Neural cell (in vitro differentiated cells): ENCODE measurements around the gene TXNL4B. TPM values are rescaled to one million over a fixed set of nuclear protein-coding genes. Genes with fewer than 3 reads are reported as not detected.

Experiments
- H2AFZ ChIP-seq: fragments of 200-600, 300-800 bp; sonication (generic), shearing (Covaris generic); 2 replicates; pipeline ENCODE4 v1.6.0; 2014; ENCODE audit warnings: low read depth, mild to moderate bottlenecking, antibody characterized with exemption, low read length, moderate library complexity
- H3F3A ChIP-seq: fragments of 200-600 bp; shearing (Covaris generic); 2 replicates; pipeline ENCODE4 v1.6.1; 2016; ENCODE audit warnings: mild to moderate bottlenecking, moderate library complexity, mixed read lengths, antibody characterized with exemption, low read length; ENCODE audit not compliant: insufficient read depth, poor library complexity, severe bottlenecking
- H3K27ac ChIP-seq: fragments of 200-600, 300-800 bp; sonication (generic), shearing (Covaris generic); 2 replicates; pipeline ENCODE4 v1.5.1; 2014; ENCODE audit warnings: mild to moderate bottlenecking, low read length, moderate library complexity
- H3K27me3 ChIP-seq: fragments of 300-800, 200-600 bp; sonication (generic), shearing (Covaris generic); 2 replicates; pipeline ENCODE4 v1.6.0; 2014; ENCODE audit warnings: mild to moderate bottlenecking, low read depth, low read length, moderate library complexity; ENCODE audit not compliant: insufficient read depth
- H3K36me3 ChIP-seq: fragments of 300-800, 200-600 bp; sonication (generic), shearing (Covaris generic); 2 replicates; pipeline ENCODE4 v1.5.1; 2014; ENCODE audit warnings: mild to moderate bottlenecking, antibody characterized with exemption, low read length, moderate library complexity; ENCODE audit not compliant: insufficient read depth
- H3K4me2 ChIP-seq: fragments of 300-800, 200-600 bp; sonication (generic), shearing (Covaris generic); 2 replicates; pipeline ENCODE4 v1.6.0; 2014; ENCODE audit warnings: mild to moderate bottlenecking, low read length
- H3K4me3 ChIP-seq: fragments of 300-800, 200-600 bp; sonication (generic), shearing (Covaris generic); 2 replicates; pipeline ENCODE4 v1.5.1; 2014; ENCODE audit warnings: mild to moderate bottlenecking, low read length, moderate library complexity
- H3K79me2 ChIP-seq: fragments of 200-600 bp; shearing (Covaris generic); replicated peaks from 2 replicates; pipeline ENCODE4 v1.6.0; 2014; ENCODE audit warnings: mild to moderate bottlenecking, low read length, moderate library complexity; ENCODE audit not compliant: insufficient read depth
- H3K9ac ChIP-seq: fragments of 300-800, 200-600 bp; sonication (generic), shearing (Covaris generic); 2 replicates; pipeline ENCODE4 v1.6.1; 2016; ENCODE audit warnings: mild to moderate bottlenecking, low read length, mixed read lengths
- H3K9me2 ChIP-seq: fragments of 200-600 bp; shearing (Covaris generic); 2 replicates; pipeline ENCODE4 v1.6.1; 2016; ENCODE audit warnings: mild to moderate bottlenecking, low read length, mixed read lengths; ENCODE audit not compliant: insufficient read depth
- H3K9me3 ChIP-seq: fragments of 200-600, 300-800 bp; sonication (generic), shearing (Covaris generic); 2 replicates; pipeline ENCODE4 v1.6.1; 2016; ENCODE audit warnings: mild to moderate bottlenecking, mixed run types, low read length, moderate library complexity, mixed read lengths
- H4K20me1 ChIP-seq: fragments of 200-600 bp; shearing (Covaris generic); 2 replicates; pipeline ENCODE4 v1.6.1; 2016; ENCODE audit warnings: mild to moderate bottlenecking, mixed run types; ENCODE audit not compliant: insufficient read depth
- EP300 ChIP-seq: fragments of 450-650 bp; conservative IDR thresholded peaks from 2 replicates; pipeline ENCODE4 v1.6.1; 2014; ENCODE audit warnings: antibody characterized with exemption, mild to moderate bottlenecking, moderate library complexity; ENCODE audit not compliant: poor library complexity, severe bottlenecking
- EZH2 ChIP-seq: fragments of 200-600, 300-800 bp; shearing (Covaris generic), sonication (generic); IDR thresholded peaks from 2 replicates; pipeline ENCODE4 v1.6.1; 2014; ENCODE audit warnings: antibody characterized with exemption, low read length, borderline replicate concordance, mild to moderate bottlenecking; ENCODE audit not compliant: insufficient read depth, poor library complexity, severe bottlenecking
- MXI1 ChIP-seq: fragments of 450-650 bp; conservative IDR thresholded peaks from 2 replicates; pipeline ENCODE4 v1.6.1; 2014; ENCODE audit warnings: antibody characterized with exemption, mild to moderate bottlenecking; ENCODE audit not compliant: poor library complexity, severe bottlenecking
- POLR2AphosphoS5 ChIP-seq: IDR thresholded peaks from 2 replicates; pipeline ENCODE4 v1.6.1; 2012
- RAD21 ChIP-seq: fragments of 450-650 bp; conservative IDR thresholded peaks from 2 replicates; pipeline ENCODE4 v1.6.1; 2014; ENCODE audit warnings: antibody characterized with exemption, mild to moderate bottlenecking, moderate library complexity
- SMC3 ChIP-seq: fragments of 450-650 bp; conservative IDR thresholded peaks from 2 replicates; pipeline ENCODE4 v1.6.1; 2014; ENCODE audit warnings: antibody characterized with exemption, mild to moderate bottlenecking, moderate library complexity; ENCODE audit not compliant: poor library complexity
- TAF1 ChIP-seq: IDR thresholded peaks from 2 replicates; pipeline ENCODE4 v1.6.1; 2012; ENCODE audit warnings: low read depth
- polyA plus RNA-seq: library from polyadenylated mRNA; depleted of rRNA; stranded (reverse); fragments of >200 nt; gene quantifications from 2 replicates; pipeline ENCODE4 v1.2.3, GENCODE V29; 2014
- TF ChIP-seq, protein P1 (sequence below): fragments of 450-650 bp; IDR thresholded peaks from 2 replicates; pipeline ENCODE4 v1.5.1; 2014; ENCODE audit warnings: antibody characterized with exemption, mild to moderate bottlenecking, moderate library complexity; ENCODE audit not compliant: poor library complexity, severe bottlenecking
- TF ChIP-seq, protein P2 (sequence below): IDR thresholded peaks from 2 replicates; pipeline ENCODE4 v1.6.1; 2012; ENCODE audit warnings: borderline replicate concordance

TXNL4B gene
- polyA plus RNA-seq, 1 donor from 2014 or later = 26.2 TPM

DNA sequence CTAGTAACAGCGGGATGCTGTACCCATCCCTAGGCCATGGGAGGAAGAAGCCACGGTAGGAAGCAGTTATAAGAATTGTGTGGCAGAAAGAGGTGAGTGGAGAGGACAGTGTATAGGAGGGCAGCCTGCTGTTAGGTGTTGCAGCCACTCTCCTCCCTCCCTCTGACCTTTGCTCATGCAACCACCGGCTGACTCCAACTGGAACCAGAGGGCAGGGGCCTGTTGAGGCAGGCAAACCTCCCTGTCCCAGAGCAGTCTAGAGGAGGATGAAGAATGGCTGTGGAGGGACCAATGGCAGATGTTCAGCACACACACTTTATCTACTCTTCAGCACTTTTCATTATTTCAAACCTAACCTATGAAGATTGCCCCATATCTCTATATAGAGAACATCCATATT is 2.2 kb downstream of the TXNL4B start:
- peak overlapping the region; percentile 80 for H3K4me3 ChIP-seq
- no peaks in the 10 kb centered on the region for H3K27me3 ChIP-seq
- TF ChIP-seq, protein P1, sequence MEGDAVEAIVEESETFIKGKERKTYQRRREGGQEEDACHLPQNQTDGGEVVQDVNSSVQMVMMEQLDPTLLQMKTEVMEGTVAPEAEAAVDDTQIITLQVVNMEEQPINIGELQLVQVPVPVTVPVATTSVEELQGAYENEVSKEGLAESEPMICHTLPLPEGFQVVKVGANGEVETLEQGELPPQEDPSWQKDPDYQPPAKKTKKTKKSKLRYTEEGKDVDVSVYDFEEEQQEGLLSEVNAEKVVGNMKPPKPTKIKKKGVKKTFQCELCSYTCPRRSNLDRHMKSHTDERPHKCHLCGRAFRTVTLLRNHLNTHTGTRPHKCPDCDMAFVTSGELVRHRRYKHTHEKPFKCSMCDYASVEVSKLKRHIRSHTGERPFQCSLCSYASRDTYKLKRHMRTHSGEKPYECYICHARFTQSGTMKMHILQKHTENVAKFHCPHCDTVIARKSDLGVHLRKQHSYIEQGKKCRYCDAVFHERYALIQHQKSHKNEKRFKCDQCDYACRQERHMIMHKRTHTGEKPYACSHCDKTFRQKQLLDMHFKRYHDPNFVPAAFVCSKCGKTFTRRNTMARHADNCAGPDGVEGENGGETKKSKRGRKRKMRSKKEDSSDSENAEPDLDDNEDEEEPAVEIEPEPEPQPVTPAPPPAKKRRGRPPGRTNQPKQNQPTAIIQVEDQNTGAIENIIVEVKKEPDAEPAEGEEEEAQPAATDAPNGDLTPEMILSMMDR = no peak
- no peak for TF ChIP-seq TAF1
- TF ChIP-seq EZH2 = no peak
- no peak for TF ChIP-seq POLR2AphosphoS5
- no peak for TF ChIP-seq MXI1
- no peaks in the 10 kb centered on the region for H3K9me3 ChIP-seq
- H3K27ac ChIP-seq = no peak overlapping the region
- H3K9me2 ChIP-seq = no peaks in the 10 kb centered on the region
- H4K20me1 ChIP-seq = no peaks in the 10 kb centered on the region
- no peak overlapping the region for H3K9ac ChIP-seq
- no peaks in the 10 kb centered on the region for H3F3A ChIP-seq
- H2AFZ ChIP-seq = no peak overlapping the region
- H3K36me3 ChIP-seq = no peaks in the 10 kb centered on the region
- H3K79me2 ChIP-seq = peaks cover 43% of the 10 kb centered on the region
- H3K4me2 ChIP-seq = no peak overlapping the region

DNA sequence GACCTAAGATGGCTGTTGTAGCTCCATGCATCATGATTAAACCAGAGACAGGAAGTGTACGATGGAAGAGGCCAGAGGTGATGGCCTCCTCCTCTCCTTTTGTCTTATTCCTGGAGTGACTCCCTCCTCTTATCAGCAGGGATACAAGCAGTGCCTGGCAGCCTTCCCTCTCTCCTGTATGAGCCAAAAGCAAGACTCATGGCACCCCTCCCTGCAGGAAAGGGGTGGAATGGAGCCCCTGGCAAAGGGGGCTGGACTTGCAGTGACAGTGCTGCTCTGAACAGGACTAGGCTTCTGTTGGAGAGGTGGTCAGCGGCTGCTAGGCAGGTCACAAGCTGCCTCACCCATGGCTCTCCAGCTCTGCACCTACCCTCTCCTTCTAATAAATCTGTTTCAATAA is 8.4 kb downstream of the TXNL4B start:
- H4K20me1 ChIP-seq = no peaks in the 10 kb centered on the region
- H3K9me2 ChIP-seq = no peaks in the 10 kb centered on the region
- H3F3A ChIP-seq = no peaks in the 10 kb centered on the region
- no peak overlapping the region for H3K27ac ChIP-seq
- TF ChIP-seq, protein P1 = no peak
- TF ChIP-seq MXI1 = no peak
- TF ChIP-seq SMC3 = no peak
- no peak for TF ChIP-seq TAF1
- no peak for TF ChIP-seq POLR2AphosphoS5
- no peak for TF ChIP-seq EZH2
- TF ChIP-seq RAD21 = no peak
- no peak for TF ChIP-seq EP300
- TF ChIP-seq, protein P2, sequence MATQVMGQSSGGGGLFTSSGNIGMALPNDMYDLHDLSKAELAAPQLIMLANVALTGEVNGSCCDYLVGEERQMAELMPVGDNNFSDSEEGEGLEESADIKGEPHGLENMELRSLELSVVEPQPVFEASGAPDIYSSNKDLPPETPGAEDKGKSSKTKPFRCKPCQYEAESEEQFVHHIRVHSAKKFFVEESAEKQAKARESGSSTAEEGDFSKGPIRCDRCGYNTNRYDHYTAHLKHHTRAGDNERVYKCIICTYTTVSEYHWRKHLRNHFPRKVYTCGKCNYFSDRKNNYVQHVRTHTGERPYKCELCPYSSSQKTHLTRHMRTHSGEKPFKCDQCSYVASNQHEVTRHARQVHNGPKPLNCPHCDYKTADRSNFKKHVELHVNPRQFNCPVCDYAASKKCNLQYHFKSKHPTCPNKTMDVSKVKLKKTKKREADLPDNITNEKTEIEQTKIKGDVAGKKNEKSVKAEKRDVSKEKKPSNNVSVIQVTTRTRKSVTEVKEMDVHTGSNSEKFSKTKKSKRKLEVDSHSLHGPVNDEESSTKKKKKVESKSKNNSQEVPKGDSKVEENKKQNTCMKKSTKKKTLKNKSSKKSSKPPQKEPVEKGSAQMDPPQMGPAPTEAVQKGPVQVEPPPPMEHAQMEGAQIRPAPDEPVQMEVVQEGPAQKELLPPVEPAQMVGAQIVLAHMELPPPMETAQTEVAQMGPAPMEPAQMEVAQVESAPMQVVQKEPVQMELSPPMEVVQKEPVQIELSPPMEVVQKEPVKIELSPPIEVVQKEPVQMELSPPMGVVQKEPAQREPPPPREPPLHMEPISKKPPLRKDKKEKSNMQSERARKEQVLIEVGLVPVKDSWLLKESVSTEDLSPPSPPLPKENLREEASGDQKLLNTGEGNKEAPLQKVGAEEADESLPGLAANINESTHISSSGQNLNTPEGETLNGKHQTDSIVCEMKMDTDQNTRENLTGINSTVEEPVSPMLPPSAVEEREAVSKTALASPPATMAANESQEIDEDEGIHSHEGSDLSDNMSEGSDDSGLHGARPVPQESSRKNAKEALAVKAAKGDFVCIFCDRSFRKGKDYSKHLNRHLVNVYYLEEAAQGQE = no peak
- no peaks in the 10 kb centered on the region for H3K9me3 ChIP-seq
- H3K79me2 ChIP-seq = no peaks in the 10 kb centered on the region
- no peak overlapping the region for H3K4me3 ChIP-seq
- H3K4me2 ChIP-seq = no peak overlapping the region
- no peaks in the 10 kb centered on the region for H3K27me3 ChIP-seq
- H3K36me3 ChIP-seq = no peaks in the 10 kb centered on the region
- no peak overlapping the region for H3K9ac ChIP-seq
- no peak overlapping the region for H2AFZ ChIP-seq
